HepG2 (cell line): ENCODE data around the gene PAK1. TPM values are rescaled to one million over a fixed set of nuclear protein-coding genes. Genes with fewer than 3 reads are reported as not detected.

Experiments used
- ARID5B ChIP-seq: IDR thresholded peaks from 2 replicates; pipeline ENCODE4 v1.4.0; 2020; ENCODE audit warnings: mild to moderate bottlenecking, missing genetic modification reagents
- FOXA3 ChIP-seq: IDR thresholded peaks from 2 replicates; pipeline ENCODE4 v1.6.1; 2016; ENCODE audit warnings: missing genetic modification reagents, missing compliant biosample characterization
- REST ChIP-seq, 2 experiments: IDR thresholded peaks; 2 replicates each; pipeline ENCODE4 v1.6.1; 2011 to 2012; ENCODE audit warnings: low read length in 2 of 2, borderline replicate concordance in 1 of 2, low read depth in 1 of 2, mild to moderate bottlenecking in 1 of 2, moderate library complexity in 1 of 2
- SUZ12 ChIP-seq: fragments of 150-350 bp; IDR thresholded peaks from 2 replicates; pipeline ENCODE4 v1.6.1; 2014; ENCODE audit warnings: low read depth, low read length
- TERF1 ChIP-seq: sonication (generic); formaldehyde crosslinking; IDR thresholded peaks from 2 replicates; pipeline ENCODE4 v1.8.0; 2022; ENCODE audit warnings: mild to moderate bottlenecking, missing genetic modification reagents, moderate library complexity
- TOPORS ChIP-seq: sonication (generic); formaldehyde crosslinking; IDR thresholded peaks from 2 replicates; pipeline ENCODE4 v1.8.0; 2023; ENCODE audit warnings: mild to moderate bottlenecking, missing genetic modification reagents
- ZNF101 ChIP-seq: sonication (generic); formaldehyde crosslinking; IDR thresholded peaks from 2 replicates; pipeline ENCODE4 v1.4.0; 2020; ENCODE audit warnings: mild to moderate bottlenecking, low read depth, missing genetic modification reagents, borderline replicate concordance
- ZNF329 ChIP-seq: sonication (generic); formaldehyde crosslinking; IDR thresholded peaks from 2 replicates; pipeline ENCODE4 v1.9.0; 2021; ENCODE audit warnings: low read depth, mild to moderate bottlenecking, missing genetic modification reagents
- ZNF552 ChIP-seq: sonication (generic); formaldehyde crosslinking; IDR thresholded peaks from 2 replicates; pipeline ENCODE4 v1.9.0; 2022; ENCODE audit warnings: missing genetic modification reagents, mild to moderate bottlenecking, borderline replicate concordance
- ZNF569 ChIP-seq: sonication (generic); formaldehyde crosslinking; IDR thresholded peaks from 2 replicates; pipeline ENCODE4 v1.5.0; 2020; ENCODE audit warnings: mild to moderate bottlenecking, missing genetic modification reagents, moderate library complexity, borderline replicate concordance
- ZNF574 ChIP-seq: sonication (generic); formaldehyde crosslinking; IDR thresholded peaks from 2 replicates; pipeline ENCODE4 v1.4.0; 2020; ENCODE audit warnings: missing genetic modification reagents
- polyA plus RNA-seq, 8 experiments: library from polyadenylated mRNA; depleted of rRNA in 3 of 8; stranded (reverse) in 7 of 8; unstranded in 1 of 8; fragments of >200 nt; fragmentation: Illumina TruSeq in 4 of 8; extraction: Trizol in 4 of 8; gene quantifications; 2 replicates each; pipeline versions ENCODE4 v1.2.1 to v1.2.3, GENCODE V29; 2011 to 2016; ENCODE audit warnings: low read depth in 4 of 8, missing spikeins in 1 of 8, mixed read lengths in 1 of 8; ENCODE audit not compliant: insufficient read depth in 1 of 8
- total RNA-seq, 5 experiments: library from RNA; depleted of rRNA; stranded (reverse); fragments of >200 nt; fragmentation: Illumina TruSeq; extraction: Trizol; gene quantifications; 2 replicates each; pipeline ENCODE4 v1.2.3, GENCODE V29; 2016; ENCODE audit warnings: low read depth in 1 of 5
- TF ChIP-seq, protein P1 (sequence below): sonication (generic); formaldehyde crosslinking; IDR thresholded peaks from 2 replicates; pipeline ENCODE4 v1.4.0; 2020; ENCODE audit warnings: low read depth, missing genetic modification reagents
- TF ChIP-seq, protein P2 (sequence below): IDR thresholded peaks from 2 replicates; pipeline ENCODE4 v1.6.1; 2012; ENCODE audit warnings: inconsistent platforms

PAK1 gene
- total and polyA plus RNA-seq, 2 of the 13 experiments (the other 11 are each of a cell fraction or from before 2014, with no cell fraction given): 1.5 to 4.3 TPM

DNA sequence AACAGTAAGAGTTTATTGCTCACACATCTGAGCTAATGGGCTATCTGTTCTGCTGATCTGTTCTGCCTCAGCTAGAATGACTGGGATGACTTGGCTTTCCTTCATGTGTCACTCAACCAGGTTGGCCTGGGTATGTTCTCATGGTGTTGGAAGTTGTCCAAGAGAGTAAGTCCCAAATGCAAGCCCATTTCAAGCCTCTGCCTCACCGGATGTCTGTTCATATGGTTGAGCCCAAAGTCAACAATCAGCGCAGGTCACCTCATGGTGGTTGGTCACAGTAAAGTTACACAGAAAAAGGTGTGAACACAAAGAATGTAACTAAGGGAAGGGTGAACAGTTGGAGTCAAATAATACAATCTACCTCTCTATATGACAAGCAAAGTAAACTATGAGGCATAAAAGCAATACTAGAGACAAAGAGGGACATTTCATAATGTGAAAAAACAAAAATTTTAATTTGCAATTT, 174.3 kb downstream of the PAK1 start (continued):
- TF ChIP-seq, protein P1, sequence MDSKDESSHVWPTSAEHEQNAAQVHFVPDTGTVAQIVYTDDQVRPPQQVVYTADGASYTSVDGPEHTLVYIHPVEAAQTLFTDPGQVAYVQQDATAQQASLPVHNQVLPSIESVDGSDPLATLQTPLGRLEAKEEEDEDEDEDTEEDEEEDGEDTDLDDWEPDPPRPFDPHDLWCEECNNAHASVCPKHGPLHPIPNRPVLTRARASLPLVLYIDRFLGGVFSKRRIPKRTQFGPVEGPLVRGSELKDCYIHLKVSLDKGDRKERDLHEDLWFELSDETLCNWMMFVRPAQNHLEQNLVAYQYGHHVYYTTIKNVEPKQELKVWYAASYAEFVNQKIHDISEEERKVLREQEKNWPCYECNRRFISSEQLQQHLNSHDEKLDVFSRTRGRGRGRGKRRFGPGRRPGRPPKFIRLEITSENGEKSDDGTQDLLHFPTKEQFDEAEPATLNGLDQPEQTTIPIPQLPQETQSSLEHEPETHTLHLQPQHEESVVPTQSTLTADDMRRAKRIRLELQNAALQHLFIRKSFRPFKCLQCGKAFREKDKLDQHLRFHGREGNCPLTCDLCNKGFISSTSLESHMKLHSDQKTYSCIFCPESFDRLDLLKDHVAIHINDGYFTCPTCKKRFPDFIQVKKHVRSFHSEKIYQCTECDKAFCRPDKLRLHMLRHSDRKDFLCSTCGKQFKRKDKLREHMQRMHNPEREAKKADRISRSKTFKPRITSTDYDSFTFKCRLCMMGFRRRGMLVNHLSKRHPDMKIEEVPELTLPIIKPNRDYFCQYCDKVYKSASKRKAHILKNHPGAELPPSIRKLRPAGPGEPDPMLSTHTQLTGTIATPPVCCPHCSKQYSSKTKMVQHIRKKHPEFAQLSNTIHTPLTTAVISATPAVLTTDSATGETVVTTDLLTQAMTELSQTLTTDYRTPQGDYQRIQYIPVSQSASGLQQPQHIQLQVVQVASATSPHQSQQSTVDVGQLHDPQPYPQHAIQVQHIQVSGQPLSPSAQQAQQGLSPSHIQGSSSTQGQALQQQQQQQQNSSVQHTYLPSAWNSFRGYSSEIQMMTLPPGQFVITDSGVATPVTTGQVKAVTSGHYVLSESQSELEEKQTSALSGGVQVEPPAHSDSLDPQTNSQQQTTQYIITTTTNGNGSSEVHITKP (CRISPR knock-in tag): peak; percentile 95
- TF ChIP-seq, protein P2, sequence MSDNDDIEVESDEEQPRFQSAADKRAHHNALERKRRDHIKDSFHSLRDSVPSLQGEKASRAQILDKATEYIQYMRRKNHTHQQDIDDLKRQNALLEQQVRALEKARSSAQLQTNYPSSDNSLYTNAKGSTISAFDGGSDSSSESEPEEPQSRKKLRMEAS: peak; percentile 55; the same call in 1 of the 2 replicates
- TF ChIP-seq TERF1 (no peak), ZNF569 (CRISPR knock-in tag) (no peak), TOPORS (CRISPR knock-in tag) (no peak), SUZ12 (no peak), ZNF574 (no peak), ARID5B (CRISPR knock-in tag) (peak; percentile 80), ZNF552 (CRISPR knock-in tag) (no peak), ZNF329 (CRISPR knock-in tag) (no peak), REST (IDR thresholded peaks at IDR 0.05; ENCODE audit: borderline replicate concordance in 1 of 2, low read depth in 1 of 2, low read length in 2 of 2) (no peak), ZNF101 (CRISPR knock-in tag) (no peak), FOXA3 (peak; percentile 74)
